ENCODE results near the gene PIP4K2A. TPM values are rescaled to one million over a fixed set of nuclear protein-coding genes. Genes with fewer than 3 reads are reported as not detected.

The PIP4K2A gene
- total and polyA plus RNA-seq, 2 of the 8 experiments (the other 6 are each of a cell fraction or from before 2014, with no cell fraction given): 19.0 to 60.9 TPM

DNA sequence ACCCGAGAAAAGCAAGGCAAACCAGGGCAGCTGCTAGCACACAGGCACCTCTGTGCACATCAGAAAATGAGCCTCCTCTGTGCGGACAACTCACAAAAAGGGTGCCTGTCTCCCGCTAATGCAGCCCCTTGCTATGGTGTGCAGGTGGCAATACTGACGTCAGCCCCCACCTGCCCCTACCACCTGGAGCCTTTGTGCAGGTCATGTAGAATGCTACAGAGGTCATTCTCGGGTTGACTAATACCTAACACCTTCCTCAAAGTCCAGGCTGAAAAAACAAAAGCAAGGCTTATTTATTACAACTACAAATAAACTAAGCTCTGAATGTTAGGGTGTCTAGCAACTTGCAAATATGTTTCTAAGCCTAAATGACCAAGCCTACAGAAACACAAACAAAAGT is 13.9 kb downstream of the PIP4K2A start:
- H2AFZ ChIP-seq (ENCODE audit: low read length): no peak overlapping the region
- H3K9me3 ChIP-seq (ENCODE audit: insufficient read depth in 2 of 2, low read depth in 1 of 2, low read length in 1 of 2): no peaks in the 10 kb centered on the region
- H2BK15ac ChIP-seq (ENCODE audit: low read length): no peak overlapping the region
- H3K4me1 ChIP-seq (replicated peaks in 1 of 4; ENCODE audit: control insufficient read depth in 3 of 4, insufficient read depth in 4 of 4, low read length in 3 of 4): peaks cover 6 to 30% (median 14%) of the 10 kb centered on the region in 4 experiments
- DNase-seq (ENCODE audit: low read depth in 1 of 2, low spot score in 2 of 2) (no peak), FAIRE-seq (no peak)
- H3K14ac ChIP-seq (ENCODE audit: insufficient read length): no peak overlapping the region
- ChIA-PET CTCF (ENCODE audit: partially characterized antibody) (interaction anchor here (0.9 to 1.0 kb wide), 2 partner anchors 9 to 24 kb away, joined by 3 to 4 read pairs; no protein-coding TSS in a partner anchor), POLR2A (ENCODE audit: partially characterized antibody) (no interaction called here)
- no peak overlapping the region for H3K23ac ChIP-seq (ENCODE audit: insufficient read length)
- H3K4me3 ChIP-seq (ENCODE audit: extremely low read depth in 1 of 4, insufficient read depth in 2 of 4, low read depth in 3 of 4, low read length in 4 of 4): no peak overlapping the region
- H2AK5ac ChIP-seq (ENCODE audit: low read depth, low read length): no peak overlapping the region
- H4K8ac ChIP-seq (ENCODE audit: extremely low read depth, insufficient read depth, low read length): no peak overlapping the region
- H3K4me2 ChIP-seq (ENCODE audit: insufficient read depth in 1 of 2, low read depth in 2 of 2, low read length in 2 of 2): no peak overlapping the region
- peaks cover 12% of the 10 kb centered on the region for H3K79me1 ChIP-seq (ENCODE audit: low read depth, low read length)
- TF ChIP-seq BACH1 (IDR thresholded peaks at IDR 0.05; ENCODE audit: low read length) (no peak), TAF1 (IDR thresholded peaks at IDR 0.05; ENCODE audit: low read depth, low read length) (no peak), RXRA (IDR thresholded peaks at IDR 0.05; ENCODE audit: insufficient read depth, low read depth, low read length) (no peak), KDM4A (IDR thresholded peaks at IDR 0.05; ENCODE audit: low read depth, low read length, severe bottlenecking) (no peak), BCL11A (IDR thresholded peaks at IDR 0.05; ENCODE audit: low read depth in 2 of 2, low read length in 2 of 2) (no peak), CEBPB (IDR thresholded peaks at IDR 0.05; ENCODE audit: low read depth, low read length) (no peak), SP1 (IDR thresholded peaks at IDR 0.05; ENCODE audit: low read depth, low read length) (no peak), PHF8 (conservative IDR thresholded peaks at IDR 0.05; ENCODE audit: low read depth, low read length) (no peak), CTBP2 (IDR thresholded peaks at IDR 0.05; ENCODE audit: borderline replicate concordance, insufficient read depth, insufficient read length, low read length) (no peak), SAP30 (IDR thresholded peaks at IDR 0.05; ENCODE audit: insufficient read depth, insufficient replicate concordance, low read length) (no peak), KDM1A (IDR thresholded peaks at IDR 0.05; ENCODE audit: borderline replicate concordance, low read length) (no peak)
- TF ChIP-seq, protein P1, sequence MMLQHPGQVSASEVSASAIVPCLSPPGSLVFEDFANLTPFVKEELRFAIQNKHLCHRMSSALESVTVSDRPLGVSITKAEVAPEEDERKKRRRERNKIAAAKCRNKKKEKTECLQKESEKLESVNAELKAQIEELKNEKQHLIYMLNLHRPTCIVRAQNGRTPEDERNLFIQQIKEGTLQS (IDR thresholded peaks at IDR 0.05; ENCODE audit: insufficient read depth, low read depth, low read length): no peak
- no peak overlapping the region for H3K4ac ChIP-seq (replicated peaks; ENCODE audit: insufficient read length, low read depth, low read length)
- H3K27me3 ChIP-seq (replicated peaks in 1 of 4; ENCODE audit: control insufficient read depth in 3 of 4, extremely low read depth in 1 of 4, insufficient read depth in 3 of 4, low read length in 3 of 4): no peaks in the 10 kb centered on the region
- H2BK20ac ChIP-seq (ENCODE audit: low read length): no peak overlapping the region
- H3K56ac ChIP-seq (replicated peaks; ENCODE audit: insufficient read length, low read depth, low read length): no peak overlapping the region
- H3K79me2 ChIP-seq (ENCODE audit: control insufficient read depth in 1 of 2, insufficient read depth in 2 of 2, low read length in 2 of 2): peaks cover 10 to 100% of the 10 kb centered on the region in 2 experiments
- no peak overlapping the region for H2BK5ac ChIP-seq (ENCODE audit: low read depth, low read length)
- H3K9ac ChIP-seq (replicated peaks in 1 of 4; ENCODE audit: extremely low read depth in 1 of 4, low read depth in 3 of 4, low read length in 3 of 4): no peak overlapping the region; a peak in 2 of 7 replicates
- H3K23me2 ChIP-seq (ENCODE audit: low read depth, low read length): no peaks in the 10 kb centered on the region
- H4K5ac ChIP-seq (ENCODE audit: insufficient read length, low read depth, low read length): no peak overlapping the region
- no peak overlapping the region for H3K27ac ChIP-seq (ENCODE audit: low read depth, low read length)
- H4K20me1 ChIP-seq (replicated peaks in 1 of 2; ENCODE audit: control insufficient read depth in 1 of 2, insufficient read depth in 2 of 2, low read length in 2 of 2): peaks cover 5 to 8% of the 10 kb centered on the region in 2 experiments
- H2BK120ac ChIP-seq (replicated peaks; ENCODE audit: low read depth, low read length): no peak overlapping the region
- no peaks in the 10 kb centered on the region; a peak in 1 of 8 replicates for H3K36me3 ChIP-seq (ENCODE audit: control insufficient read depth in 2 of 4, insufficient read depth in 4 of 4, low read length in 3 of 4)
- no peak overlapping the region for H3K18ac ChIP-seq (ENCODE audit: extremely low read depth, low read length)
- H2BK12ac ChIP-seq (ENCODE audit: low read depth, low read length): no peak overlapping the region
- H4K91ac ChIP-seq (replicated peaks; ENCODE audit: insufficient read length, low read length): no peak overlapping the region
- WGBS, 2 experiments (ENCODE audit: extremely low coverage in 1 of 2, insufficient coverage in 1 of 2, insufficient read length in 1 of 2, insufficient replicate concordance in 2 of 2, low coverage in 1 of 2, low lambda C conversion rate in 2 of 2, missing lambda C conversion rate in 1 of 2): 75% methylated on average over 5 of the region's 5 CpGs; no CpG with 5 or more reads in 1 of the 2 experiments

All from H1 (cell line).